GM12891 (cell line): ENCODE data around the gene SRGAP1.

Source experiments
- PAX5 ChIP-seq: IDR thresholded peaks from 2 replicates; pipeline ENCODE4 v1.6.1; 2011; ENCODE audit warnings: low read length, moderate library complexity, mild to moderate bottlenecking; ENCODE audit not compliant: insufficient read depth, severe bottlenecking
- POLR2A ChIP-seq: IDR thresholded peaks from 2 replicates; pipeline ENCODE4 v1.6.1; 2011; ENCODE audit warnings: low read depth, low read length, control low read depth
- POLR2AphosphoS5 ChIP-seq: IDR thresholded peaks from 2 replicates; pipeline ENCODE4 v1.6.1; 2011; ENCODE audit warnings: low read depth, low read length, control low read depth
- POU2F2 ChIP-seq: IDR thresholded peaks from 2 replicates; pipeline ENCODE4 v1.6.1; 2011; ENCODE audit warnings: low read depth, mild to moderate bottlenecking, control low read depth, low read length, moderate library complexity
- SPI1 ChIP-seq: IDR thresholded peaks from 2 replicates; pipeline ENCODE4 v1.6.1; 2011; ENCODE audit warnings: low read depth, low read length, control low read depth
- TAF1 ChIP-seq: IDR thresholded peaks from 2 replicates; pipeline ENCODE4 v1.6.1; 2011; ENCODE audit warnings: low read depth, low read length, control low read depth

- no peak for TF ChIP-seq POLR2A
- no peak for TF ChIP-seq POLR2AphosphoS5
- TF ChIP-seq POU2F2, result no peak
- TF ChIP-seq SPI1, result no peak
- TF ChIP-seq TAF1, result no peak
- TF ChIP-seq PAX5, result no peak
Observed at GRCh38 chr12:63982604-63983295, 138.2 kb downstream of the SRGAP1 start.
